ENCODE measurements around the gene IPO13.

Gene IPO13

DNA sequence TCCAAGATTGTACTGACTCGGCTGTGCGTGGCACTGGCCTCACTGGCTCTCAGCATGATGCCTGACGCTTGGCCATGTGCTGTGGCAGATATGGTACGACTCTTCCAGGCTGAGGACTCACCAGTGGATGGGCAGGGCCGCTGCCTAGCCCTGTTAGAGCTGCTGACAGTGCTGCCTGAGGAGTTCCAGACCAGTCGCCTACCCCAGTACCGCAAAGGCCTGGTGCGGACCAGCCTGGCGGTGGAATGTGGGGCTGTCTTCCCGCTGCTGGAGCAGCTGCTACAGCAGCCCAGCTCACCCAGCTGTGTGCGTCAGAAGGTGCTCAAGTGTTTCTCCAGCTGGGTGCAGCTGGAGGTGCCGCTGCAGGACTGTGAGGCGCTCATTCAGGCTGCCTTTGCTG is 2.9 kb downstream of the IPO13 start:
- DNase-seq (ENCODE audit: low spot score): no peak

GRCh38 chr1:43951021-43951985 is 4.6 kb downstream of the IPO13 start:
- no peak for DNase-seq (ENCODE audit: low spot score)

DNA sequence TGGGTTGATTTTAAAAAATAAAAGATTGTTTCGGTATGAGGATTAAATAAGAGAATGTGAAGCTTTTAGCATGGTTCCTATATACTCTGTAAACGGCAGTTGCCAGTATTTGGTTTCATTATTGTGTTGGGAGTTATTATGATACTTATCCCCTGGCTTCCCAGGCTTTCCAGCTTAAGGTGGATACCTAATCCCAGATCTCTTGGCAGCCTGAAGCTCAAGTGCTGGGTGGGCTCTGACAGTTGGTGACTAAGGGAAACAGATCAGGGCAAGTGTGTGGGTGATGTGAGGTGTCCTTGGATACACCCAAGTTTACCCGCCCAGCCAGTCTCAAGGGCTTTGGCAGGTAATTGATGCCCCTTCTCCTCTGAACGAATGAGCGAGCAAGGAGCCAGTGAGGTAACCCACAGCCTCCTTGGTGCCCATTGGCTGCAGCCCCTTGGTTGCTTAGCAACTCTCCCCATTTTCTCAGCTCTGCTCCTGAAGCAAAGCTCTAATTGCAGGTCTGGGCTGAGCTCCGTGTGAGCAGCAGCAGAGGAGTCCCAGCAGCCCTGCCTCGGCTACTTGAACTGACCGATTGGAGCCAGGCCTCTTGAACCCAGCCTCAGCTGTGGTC is 6.1 kb downstream of the IPO13 start:
- peak; percentile 88 for DNase-seq (ENCODE audit: low spot score)

DNA sequence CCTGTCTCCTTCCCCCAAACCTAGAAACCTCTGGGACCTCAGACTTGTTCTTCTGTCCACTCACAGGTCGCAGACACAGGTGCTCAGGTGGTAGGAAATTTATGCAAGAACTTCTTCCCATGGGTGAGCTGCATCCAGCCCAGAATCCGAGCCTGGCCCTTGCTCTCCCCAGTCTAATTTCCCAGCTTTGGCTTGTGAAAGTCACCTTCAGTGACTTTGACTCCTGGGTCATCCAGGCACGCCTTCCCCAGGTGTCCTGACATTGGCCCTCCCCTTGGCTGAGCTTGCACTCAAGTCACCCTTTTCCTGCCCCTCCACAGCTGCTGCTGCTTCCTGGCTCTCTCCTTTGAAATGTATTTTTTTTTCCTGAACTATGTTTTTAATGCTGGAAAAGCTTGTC is 6.6 kb downstream of the IPO13 start:
- no peak for DNase-seq (ENCODE audit: low spot score)

DNA sequence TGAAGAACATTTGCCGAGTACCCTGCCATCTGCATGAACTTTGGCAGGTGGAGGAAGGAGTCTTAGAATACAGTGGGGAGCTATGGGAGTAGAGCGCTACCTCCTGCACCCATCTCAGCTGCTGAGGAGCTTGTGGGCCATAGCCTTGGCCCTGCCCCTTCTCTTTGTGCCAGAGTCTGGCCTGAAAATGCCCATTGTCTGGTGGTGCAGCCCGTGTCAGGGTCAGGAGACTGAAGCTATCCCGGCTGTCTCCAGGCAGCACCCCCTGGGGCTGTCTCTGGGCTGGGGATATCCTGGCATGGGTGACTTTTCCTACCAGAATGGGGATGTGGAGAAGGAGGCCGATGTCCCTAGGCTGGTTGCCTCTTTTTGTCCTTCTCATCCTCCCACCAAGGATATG is 7.3 kb downstream of the IPO13 start:
- DNase-seq (ENCODE audit: low spot score): no peak

DNA sequence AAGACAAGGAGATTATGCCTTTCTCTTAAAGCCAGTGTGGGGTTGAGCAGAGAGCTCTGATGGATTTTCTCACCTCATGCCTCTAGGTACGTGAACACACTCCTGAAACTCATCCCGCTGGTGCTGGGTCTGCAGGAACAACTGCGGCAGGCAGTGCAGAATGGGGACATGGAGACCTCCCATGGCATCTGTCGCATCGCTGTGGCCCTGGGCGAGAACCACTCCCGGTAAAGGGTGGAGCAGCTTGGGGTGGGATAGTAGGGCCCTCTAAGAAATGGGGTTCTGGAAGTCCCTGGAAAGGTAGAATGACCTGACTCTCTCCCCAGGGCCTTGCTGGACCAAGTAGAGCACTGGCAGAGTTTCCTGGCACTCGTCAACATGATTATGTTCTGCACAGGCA is 9.5 kb downstream of the IPO13 start:
- DNase-seq (ENCODE audit: low spot score): no peak

DNA sequence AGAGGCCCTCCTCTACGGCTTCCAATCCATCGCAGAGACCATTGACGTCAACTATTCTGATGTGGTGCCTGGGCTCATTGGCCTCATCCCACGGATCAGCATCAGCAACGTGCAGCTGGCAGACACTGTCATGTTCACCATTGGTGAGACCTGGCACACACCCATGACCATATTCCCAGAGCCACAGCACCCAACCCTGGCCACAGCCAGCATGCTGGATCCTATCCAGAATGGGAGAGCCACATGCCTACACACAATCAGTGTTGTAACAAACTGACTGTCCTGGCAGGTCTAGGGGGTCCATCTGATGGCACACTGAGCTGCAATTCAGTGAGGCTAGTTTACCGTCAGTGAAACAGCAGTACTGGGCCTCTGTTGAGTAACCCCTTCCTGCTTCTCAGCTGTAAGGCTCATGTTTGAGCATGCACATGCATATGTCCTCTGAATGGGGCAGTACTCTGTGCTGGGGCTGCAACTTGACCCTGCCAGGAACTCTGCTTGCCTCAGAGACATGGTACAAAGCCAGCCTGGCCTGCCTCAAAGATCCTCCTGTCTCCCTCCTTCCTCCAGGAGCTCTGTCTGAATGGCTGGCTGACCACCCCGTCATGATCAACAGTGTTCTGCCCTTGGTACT is 10.8 kb downstream of the IPO13 start:
- DNase-seq (ENCODE audit: low spot score): no peak

- no peak for DNase-seq (ENCODE audit: low spot score)
These were observed 11.9 kb downstream of the IPO13 start for GRCh38 chr1:43958351-43959255.

- no peak for DNase-seq (ENCODE audit: low spot score)
These were observed 14.0 kb downstream of the IPO13 start for GRCh38 chr1:43960798-43961197.

- no peak for DNase-seq (ENCODE audit: low spot score)
These were observed 14.9 kb downstream of the IPO13 start for GRCh38 chr1:43961692-43962091.

DNA sequence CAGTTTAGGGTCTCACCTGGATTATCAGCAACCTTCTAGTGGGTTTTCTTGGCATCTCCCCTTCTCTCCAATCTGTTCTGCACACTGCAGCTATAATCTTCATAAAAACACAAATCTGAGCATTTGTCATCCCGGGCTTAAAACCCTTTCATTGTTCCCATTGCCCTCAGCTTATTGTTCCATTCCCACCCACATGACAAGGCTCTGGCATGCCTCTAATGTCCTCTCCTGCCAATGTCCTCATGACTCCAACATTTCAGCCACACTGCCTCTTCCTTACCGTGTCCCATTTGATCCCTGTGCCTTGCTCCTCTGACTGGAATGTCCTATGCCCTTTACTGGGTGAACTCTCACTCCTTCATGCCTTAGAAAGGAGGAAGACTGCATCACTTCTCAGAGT is 15.6 kb downstream of the IPO13 start:
- DNase-seq (ENCODE audit: low spot score): no peak

- no peak for DNase-seq (ENCODE audit: low spot score)
These were observed 16.3 kb downstream of the IPO13 start for GRCh38 chr1:43963006-43963405.

DNA sequence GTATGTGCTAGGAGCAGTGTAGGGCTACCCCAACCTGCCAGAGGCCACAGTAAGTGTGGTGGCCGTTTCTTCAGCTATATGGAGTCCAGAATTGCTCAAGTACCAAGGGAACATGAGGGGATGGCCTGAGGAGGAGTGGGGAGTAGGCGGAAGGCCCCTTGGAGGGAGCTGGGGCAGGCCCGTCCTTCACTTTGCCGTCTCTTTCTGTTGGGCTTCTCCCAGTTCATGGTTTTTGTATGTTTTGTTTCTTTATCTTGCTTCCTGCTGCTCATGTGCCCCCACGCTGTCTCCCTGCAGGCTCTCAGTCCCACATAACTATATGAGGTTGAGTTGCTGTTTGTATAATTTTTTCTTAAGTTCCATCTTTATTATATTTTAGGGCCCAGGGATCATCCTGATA is 17.1 kb downstream of the IPO13 start:
- no peak for DNase-seq (ENCODE audit: low spot score)

- DNase-seq (ENCODE audit: low spot score): no peak
These were observed 18.6 kb downstream of the IPO13 start for GRCh38 chr1:43965316-43965715.

GRCh38 chr1:43968348-43968948 is 21.7 kb downstream of the IPO13 start:
- DNase-seq (ENCODE audit: low spot score): no peak

GRCh38 chr1:43969416-43969745 is 22.6 kb downstream of the IPO13 start:
- no peak for DNase-seq (ENCODE audit: low spot score)

DNA sequence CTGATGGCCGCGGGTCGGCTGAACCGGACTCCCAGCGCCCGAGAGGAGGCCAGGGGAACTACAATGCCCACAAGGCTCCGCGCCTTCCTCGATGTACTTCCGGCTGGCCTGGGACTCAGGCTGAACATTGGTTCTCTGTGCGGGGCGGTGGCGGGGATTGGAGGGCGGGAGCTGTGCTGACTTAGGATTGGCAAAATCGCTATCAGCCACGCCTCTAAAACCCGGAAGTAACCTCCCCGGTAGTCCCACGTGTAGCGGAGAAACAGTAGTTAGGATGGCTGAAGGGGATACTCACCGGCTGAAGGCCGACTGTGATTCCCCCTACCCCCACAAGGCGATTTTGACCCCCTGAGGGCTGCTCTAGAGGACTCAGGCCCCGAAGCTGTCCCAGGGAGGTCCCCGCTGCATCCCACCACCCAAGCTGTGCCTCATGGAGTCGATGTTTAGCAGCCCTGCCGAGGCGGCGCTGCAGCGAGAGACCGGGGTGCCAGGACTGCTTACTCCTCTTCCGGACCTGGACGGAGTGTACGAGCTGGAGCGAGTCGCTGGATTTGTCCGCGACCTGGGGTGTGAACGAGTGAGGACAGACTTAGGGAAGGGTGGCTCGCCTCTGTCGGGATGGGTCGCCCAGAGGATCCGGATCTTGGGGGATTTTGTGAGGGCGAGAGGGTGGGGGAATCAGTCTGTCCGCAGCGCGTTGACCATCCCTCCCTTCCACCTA is 23.2 kb downstream of the IPO13 start, which contains the start of gene DPH2:
DPH2 (plus strand) TSS at position 265 of the 721 bp plus-strand sequence; CDS start at position 431, 166 bp downstream.
- peak; percentile 94 for DNase-seq (ENCODE audit: low spot score)

- no peak for DNase-seq (ENCODE audit: low spot score)
These were observed 23.8 kb downstream of the IPO13 start for GRCh38 chr1:43970502-43970901.

DNA sequence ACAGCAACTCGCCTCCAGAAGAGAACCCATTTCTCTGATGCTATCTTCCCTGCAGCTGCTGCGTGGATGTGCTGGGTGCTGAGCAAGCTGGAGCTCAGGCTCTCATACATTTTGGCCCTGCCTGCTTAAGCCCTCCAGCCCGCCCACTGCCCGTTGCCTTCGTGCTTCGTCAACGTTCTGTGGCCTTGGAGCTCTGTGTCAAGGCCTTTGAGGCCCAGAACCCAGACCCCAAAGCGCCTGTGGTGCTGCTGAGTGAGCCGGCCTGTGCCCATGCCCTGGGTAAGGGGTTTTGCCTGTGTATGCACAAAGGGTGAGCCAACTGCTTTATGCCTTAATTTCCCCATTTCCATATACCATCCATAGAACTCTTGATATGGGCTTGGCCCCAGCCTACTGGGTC is 24.2 kb downstream of the IPO13 start:
- DNase-seq (ENCODE audit: low spot score): no peak

DNA sequence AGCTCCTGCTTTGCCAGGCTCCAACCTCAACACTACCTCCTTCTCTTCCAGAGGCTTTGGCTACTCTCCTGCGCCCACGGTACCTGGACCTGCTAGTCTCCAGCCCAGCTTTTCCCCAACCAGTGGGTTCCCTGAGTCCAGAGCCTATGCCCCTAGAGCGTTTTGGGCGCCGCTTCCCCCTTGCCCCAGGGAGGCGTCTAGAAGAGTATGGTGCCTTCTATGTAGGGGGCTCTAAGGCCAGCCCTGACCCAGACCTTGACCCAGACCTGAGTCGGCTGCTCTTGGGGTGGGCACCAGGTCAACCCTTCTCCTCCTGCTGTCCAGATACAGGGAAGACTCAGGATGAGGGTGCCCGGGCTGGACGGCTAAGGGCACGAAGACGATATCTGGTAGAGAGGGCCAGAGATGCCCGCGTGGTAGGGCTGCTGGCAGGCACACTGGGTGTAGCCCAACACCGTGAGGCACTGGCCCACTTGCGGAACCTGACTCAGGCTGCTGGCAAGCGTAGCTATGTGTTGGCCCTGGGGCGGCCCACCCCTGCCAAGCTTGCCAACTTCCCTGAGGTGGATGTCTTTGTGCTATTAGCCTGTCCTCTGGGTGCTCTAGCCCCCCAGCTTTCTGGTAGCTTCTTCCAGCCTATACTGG is 24.7 kb downstream of the IPO13 start:
- DNase-seq (ENCODE audit: low spot score): no peak
